Activated CD8-positive, alpha-beta T cell treated with anti-CD3 and anti-CD28 coated beads, Interleukin-2, amount 10 ng/mL, durations not matched to agents 7 days and 5 days (primary cell): ENCODE results near the gene PEX5L. TPM values are rescaled to one million over a fixed set of nuclear protein-coding genes. Genes with fewer than 3 reads are reported as not detected.

Experiments used
- ATAC-seq: fragments of 150-1000 bp; cut with Tn5 transposase; one replicate; pipeline ENCODE4 v1.10.0; 2021; ENCODE audit warnings: moderate library complexity
- CTCF ChIA-PET: fragments of 350-600 bp; sonication (Branson Sonifier 250); formaldehyde crosslinking; loops from one replicate; lab custom pipeline; 2021; ENCODE audit warnings: antibody characterized with exemption; lab: Charles Lee
- POLR2A ChIA-PET: fragments of 350-600 bp; sonication (Branson Sonifier 250); formaldehyde crosslinking; loops from one replicate; lab custom pipeline; 2021; ENCODE audit warnings: antibody characterized with exemption; lab: Charles Lee
- DNase-seq: peaks from one replicate; pipeline ENCODE4 v3.0.0-alpha.2; 2020
- H3K27ac Mint-ChIP-seq: one replicate; pipeline ENCODE4 v1.8.0; 2021; ENCODE audit warnings: mild to moderate bottlenecking, mixed read lengths
- H3K27me3 Mint-ChIP-seq: one replicate; pipeline ENCODE4 v1.8.0; 2021; ENCODE audit warnings: low read depth, mixed read lengths
- H3K36me3 Mint-ChIP-seq: one replicate; pipeline ENCODE4 v1.8.0; 2021; ENCODE audit warnings: low read depth, mixed read lengths
- H3K4me1 Mint-ChIP-seq: one replicate; pipeline ENCODE4 v1.8.0; 2021; ENCODE audit warnings: low read depth, mixed read lengths
- H3K4me3 Mint-ChIP-seq: one replicate; pipeline ENCODE4 v1.8.0; 2021; ENCODE audit warnings: mild to moderate bottlenecking, mixed read lengths
- H3K9me3 Mint-ChIP-seq: one replicate; pipeline ENCODE4 v1.8.0; 2022; ENCODE audit warnings: mixed read lengths; ENCODE audit not compliant: insufficient read depth
- total RNA-seq, 2 experiments: library from RNA; stranded (reverse); gene quantifications; one replicate each; pipeline ENCODE4 v1.2.3, GENCODE V29; 2021

Gene PEX5L
- total RNA-seq, 2 experiments from 2014 or later = not detected

DNA sequence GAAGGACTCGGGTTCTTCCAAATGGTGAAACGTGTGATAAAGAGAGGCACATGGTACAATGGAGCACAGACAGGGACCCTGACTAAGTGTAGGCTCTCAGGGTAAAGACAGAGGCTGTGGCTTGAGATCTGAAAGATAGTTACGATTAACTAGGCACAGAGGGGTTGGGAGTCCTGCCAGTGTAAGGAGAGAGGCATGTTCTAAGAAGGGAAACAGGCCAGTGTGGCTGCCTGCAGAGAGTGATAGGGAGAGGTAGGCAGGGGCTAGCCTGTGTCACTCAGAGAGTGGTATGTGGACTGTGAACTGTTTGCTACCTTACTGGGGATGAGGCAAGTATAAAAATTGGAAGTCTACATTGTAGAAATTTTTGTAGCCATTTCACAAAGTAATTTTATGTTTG is 109.5 kb downstream of the PEX5L start:
- DNase-seq = no peak
- CTCF ChIA-PET = no interaction called here
- Mint-ChIP-seq H3K4me1 (peaks cover 3% of the 10 kb centered on the region), H3K9me3 (no peaks in the 10 kb centered on the region), H3K36me3 (no peaks in the 10 kb centered on the region), H3K27me3 (peaks cover 11% of the 10 kb centered on the region), H3K4me3 (no peak overlapping the region), H3K27ac (no peak overlapping the region)
- POLR2A ChIA-PET = no interaction called here
- ATAC-seq = no peak

DNA sequence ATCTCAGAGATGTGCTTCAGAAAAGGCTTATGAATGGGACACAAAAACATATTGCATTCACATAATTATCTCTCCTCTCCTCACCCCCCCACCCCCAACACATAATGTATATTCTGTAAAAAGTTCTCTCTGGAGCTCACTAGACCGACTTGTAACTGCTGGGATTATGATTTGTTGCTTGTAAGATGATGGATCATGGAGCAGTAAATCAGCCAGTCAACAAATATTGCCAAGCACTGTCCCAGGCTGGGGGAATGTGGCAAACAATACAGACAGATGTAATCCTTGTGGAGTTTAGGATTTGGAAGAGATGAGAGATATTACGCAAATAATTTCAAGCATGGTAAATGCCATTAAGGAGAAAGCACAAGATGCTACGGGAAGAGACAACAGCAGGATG is 114.8 kb downstream of the PEX5L start:
- H3K4me3 Mint-ChIP-seq = no peak overlapping the region
- H3K27ac Mint-ChIP-seq = no peak overlapping the region
- ATAC-seq = no peak
- no peaks in the 10 kb centered on the region for H3K36me3 Mint-ChIP-seq
- CTCF ChIA-PET = no interaction called here
- POLR2A ChIA-PET = no interaction called here
- no peak for DNase-seq
- H3K9me3 Mint-ChIP-seq = no peaks in the 10 kb centered on the region
- H3K4me1 Mint-ChIP-seq = no peaks in the 10 kb centered on the region
- peaks cover 7% of the 10 kb centered on the region for H3K27me3 Mint-ChIP-seq

DNA sequence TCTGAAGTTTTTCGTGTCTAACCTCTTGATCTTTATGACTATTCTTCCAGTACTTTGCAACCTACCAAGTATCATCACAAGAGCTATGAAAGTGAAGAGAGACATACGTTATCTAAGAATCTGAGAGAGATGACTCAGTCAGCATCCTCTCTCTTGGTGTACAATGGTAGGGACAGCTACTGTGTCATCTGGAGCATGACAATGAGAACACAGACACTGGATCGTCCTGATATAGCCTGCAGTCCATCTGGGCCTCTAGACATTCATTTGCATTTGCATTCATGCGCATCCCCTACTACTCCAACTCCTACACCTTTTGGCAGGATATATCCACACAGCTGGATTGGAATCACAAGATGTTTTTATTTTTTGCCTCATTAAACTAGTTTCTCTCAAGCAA is 115.2 kb downstream of the PEX5L start:
- Mint-ChIP-seq H3K36me3 (no peaks in the 10 kb centered on the region), H3K27ac (no peak overlapping the region), H3K9me3 (no peaks in the 10 kb centered on the region), H3K4me1 (no peaks in the 10 kb centered on the region), H3K27me3 (peaks cover 7% of the 10 kb centered on the region), H3K4me3 (no peak overlapping the region)
- ChIA-PET POLR2A (no interaction called here), CTCF (interaction anchor here (1.1 kb wide), 1 partner anchor 8 kb away, joined by 5 read pairs; no protein-coding TSS in a partner anchor)
- DNase-seq (no peak), ATAC-seq (no peak)

DNA sequence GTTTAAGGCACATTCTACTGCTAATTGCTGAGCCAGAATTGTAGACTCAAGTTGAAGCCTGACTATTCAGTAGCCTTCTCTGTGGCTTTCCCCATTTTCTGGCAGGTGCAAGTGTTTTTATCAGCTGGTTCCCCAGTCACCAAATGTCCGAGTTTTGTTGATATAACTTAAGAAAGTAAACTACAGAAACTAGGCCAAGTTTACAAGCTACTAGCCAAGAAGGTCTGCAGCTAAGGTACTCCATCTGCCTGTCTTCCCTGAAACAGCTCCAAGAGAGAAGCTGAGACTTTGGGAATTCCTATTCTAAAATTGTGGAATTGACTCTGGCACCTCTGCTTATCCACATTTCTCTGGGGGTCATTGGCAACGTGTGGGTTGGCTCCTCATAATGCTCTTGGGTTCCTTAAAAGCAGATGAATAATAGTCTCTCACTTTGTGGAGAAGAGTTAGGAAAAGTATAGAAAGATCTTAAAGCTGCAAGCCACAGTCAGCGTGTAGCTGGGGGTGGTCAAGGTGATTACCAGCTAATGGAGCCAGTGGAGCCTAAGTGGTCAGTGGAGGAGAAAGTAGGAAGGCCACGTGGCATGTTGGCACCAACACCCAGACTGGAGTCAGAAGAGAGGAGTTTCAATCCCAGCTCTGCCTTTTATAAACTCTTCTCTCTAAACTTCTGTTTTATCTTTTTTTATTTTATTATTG is 128.8 kb downstream of the PEX5L start:
- no peak for ATAC-seq
- ChIA-PET POLR2A (no interaction called here), CTCF (interaction anchor here (0.9 kb wide), 1 partner anchor 26 kb away, joined by 3 read pairs; no protein-coding TSS in a partner anchor)

DNA sequence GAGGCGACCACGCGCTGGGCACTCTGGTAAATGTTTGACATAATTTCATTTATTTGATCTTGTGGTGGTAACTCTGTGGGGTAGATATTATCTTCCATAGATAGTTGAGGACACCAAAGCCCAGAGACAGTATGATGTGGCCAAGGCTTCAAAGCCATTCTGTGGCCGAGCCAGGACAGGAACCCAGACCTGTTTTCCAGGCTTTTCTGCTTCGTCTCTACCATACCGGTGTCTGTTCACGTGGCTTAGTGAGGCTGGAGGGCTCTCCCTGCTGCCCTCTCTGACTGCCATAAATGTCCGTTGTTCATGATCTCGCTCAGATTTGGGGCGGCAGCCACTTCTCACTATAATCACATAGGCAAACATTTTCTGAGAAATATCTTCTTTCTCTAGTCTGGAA is 134.7 kb downstream of the PEX5L start:
- POLR2A ChIA-PET = no interaction called here
- CTCF ChIA-PET = no interaction called here
- H3K4me3 Mint-ChIP-seq = no peak overlapping the region
- H3K36me3 Mint-ChIP-seq = no peaks in the 10 kb centered on the region
- H3K27me3 Mint-ChIP-seq = no peaks in the 10 kb centered on the region
- DNase-seq (no peak), ATAC-seq (no peak)
- no peaks in the 10 kb centered on the region for H3K9me3 Mint-ChIP-seq
- no peaks in the 10 kb centered on the region for H3K4me1 Mint-ChIP-seq
- no peak overlapping the region for H3K27ac Mint-ChIP-seq

More for the DNA sequence above, 128.8 kb downstream of the PEX5L start:
- no peaks in the 10 kb centered on the region for H3K9me3 Mint-ChIP-seq
- no peaks in the 10 kb centered on the region for H3K27me3 Mint-ChIP-seq
- no peaks in the 10 kb centered on the region for H3K4me1 Mint-ChIP-seq
- H3K27ac Mint-ChIP-seq = no peak overlapping the region
- no peak for DNase-seq
- no peaks in the 10 kb centered on the region for H3K36me3 Mint-ChIP-seq
- no peak overlapping the region for H3K4me3 Mint-ChIP-seq

DNA sequence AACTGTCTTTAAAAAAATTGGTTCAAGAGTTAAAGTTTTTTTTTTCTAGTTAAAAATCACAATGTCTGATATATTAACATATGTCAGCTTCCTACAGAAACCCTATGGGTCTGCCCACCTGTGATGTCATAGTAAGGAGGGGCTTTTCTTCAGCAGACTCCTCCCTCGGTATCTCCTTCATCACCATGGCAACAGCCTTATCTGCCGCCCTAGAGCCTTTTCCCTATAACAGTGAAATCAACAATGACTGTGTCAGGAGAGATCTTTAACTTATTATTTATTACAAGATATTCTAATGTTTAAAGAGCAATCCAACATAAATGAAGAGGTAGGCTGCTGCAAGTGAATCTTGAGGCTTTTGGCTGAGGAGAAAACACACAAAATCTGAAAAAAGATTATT is 138.7 kb downstream of the PEX5L start:
- ChIA-PET CTCF (no interaction called here), POLR2A (no interaction called here)
- no peak overlapping the region for H3K4me3 Mint-ChIP-seq
- peak; percentile 30 for DNase-seq
- no peak overlapping the region for H3K27ac Mint-ChIP-seq
- H3K36me3 Mint-ChIP-seq = no peaks in the 10 kb centered on the region
- no peaks in the 10 kb centered on the region for H3K9me3 Mint-ChIP-seq
- no peaks in the 10 kb centered on the region for H3K4me1 Mint-ChIP-seq
- H3K27me3 Mint-ChIP-seq = no peaks in the 10 kb centered on the region
- ATAC-seq = peak; percentile 53

DNA sequence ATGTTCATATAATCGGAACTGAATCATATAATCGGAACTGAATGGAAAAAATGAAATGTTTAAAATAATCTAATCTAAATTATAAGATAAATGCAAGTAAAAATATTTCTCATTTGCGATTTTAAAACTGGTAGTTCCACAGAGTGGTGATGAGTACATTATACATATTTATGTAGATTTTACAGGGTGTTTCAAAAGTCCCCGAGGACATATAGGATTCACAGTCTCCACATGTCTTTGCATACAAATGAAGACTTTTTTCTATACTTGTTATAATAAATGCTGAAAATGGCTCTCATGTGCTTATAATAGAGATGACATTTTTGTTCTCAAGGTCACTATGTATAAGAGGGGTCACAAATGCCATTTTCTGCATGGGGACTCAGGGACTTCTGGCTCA is 139.5 kb downstream of the PEX5L start:
- H3K4me1 Mint-ChIP-seq = no peaks in the 10 kb centered on the region
- CTCF ChIA-PET = no interaction called here
- DNase-seq (no peak), ATAC-seq (no peak)
- H3K36me3 Mint-ChIP-seq = no peaks in the 10 kb centered on the region
- H3K27ac Mint-ChIP-seq = no peak overlapping the region
- POLR2A ChIA-PET = no interaction called here
- peaks cover 1% of the 10 kb centered on the region for H3K27me3 Mint-ChIP-seq
- H3K4me3 Mint-ChIP-seq = no peak overlapping the region
- H3K9me3 Mint-ChIP-seq = no peaks in the 10 kb centered on the region

DNA sequence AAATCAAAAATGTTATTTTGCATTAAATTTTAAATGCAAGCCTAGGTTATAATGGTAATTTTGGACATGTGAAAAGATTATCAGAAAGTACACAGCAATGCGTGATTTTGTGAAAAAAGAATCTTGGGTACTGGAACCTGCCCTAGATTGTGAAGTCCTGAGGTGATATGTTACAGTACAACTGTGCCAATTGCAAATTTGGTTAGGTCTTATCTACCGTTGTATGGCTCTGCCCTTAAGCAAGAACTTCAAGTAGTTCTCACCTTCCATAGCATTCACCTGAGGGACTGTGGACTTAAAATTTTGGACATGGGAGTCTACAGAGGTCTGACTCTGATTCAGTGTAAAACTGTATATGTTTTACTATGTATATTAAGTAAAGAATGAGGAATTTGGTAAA is 140.2 kb downstream of the PEX5L start:
- H3K27me3 Mint-ChIP-seq = peaks cover 1% of the 10 kb centered on the region
- no peaks in the 10 kb centered on the region for H3K9me3 Mint-ChIP-seq
- CTCF ChIA-PET = no interaction called here
- no peak for DNase-seq
- no peak for ATAC-seq
- H3K27ac Mint-ChIP-seq = no peak overlapping the region
- H3K4me1 Mint-ChIP-seq = no peaks in the 10 kb centered on the region
- no peak overlapping the region for H3K4me3 Mint-ChIP-seq
- no peaks in the 10 kb centered on the region for H3K36me3 Mint-ChIP-seq
- POLR2A ChIA-PET = no interaction called here

DNA sequence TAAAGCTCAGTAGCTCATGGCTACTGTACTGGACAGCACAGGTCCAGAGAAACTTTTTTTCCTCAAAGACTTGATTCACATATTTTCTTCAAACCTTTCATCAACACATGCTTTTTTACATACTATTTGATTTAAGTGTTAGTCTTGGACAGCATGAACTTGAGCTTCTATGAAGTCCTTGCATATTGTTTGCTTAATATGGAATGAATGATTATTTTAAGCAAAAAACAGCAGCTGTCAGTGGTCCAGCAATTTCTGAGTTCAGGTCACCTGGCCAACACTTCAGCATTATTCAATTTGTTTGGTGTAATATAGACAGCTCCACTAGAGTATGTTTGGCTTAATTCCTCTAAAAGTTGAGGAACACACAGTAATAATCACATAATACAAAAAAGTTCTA is 141.4 kb downstream of the PEX5L start:
- DNase-seq = no peak
- ATAC-seq = no peak
- peaks cover 4% of the 10 kb centered on the region for H3K27me3 Mint-ChIP-seq
- H3K36me3 Mint-ChIP-seq = no peaks in the 10 kb centered on the region
- no peak overlapping the region for H3K4me3 Mint-ChIP-seq
- H3K4me1 Mint-ChIP-seq = no peaks in the 10 kb centered on the region
- ChIA-PET POLR2A (no interaction called here), CTCF (no interaction called here)
- no peak overlapping the region for H3K27ac Mint-ChIP-seq
- H3K9me3 Mint-ChIP-seq = no peaks in the 10 kb centered on the region

DNA sequence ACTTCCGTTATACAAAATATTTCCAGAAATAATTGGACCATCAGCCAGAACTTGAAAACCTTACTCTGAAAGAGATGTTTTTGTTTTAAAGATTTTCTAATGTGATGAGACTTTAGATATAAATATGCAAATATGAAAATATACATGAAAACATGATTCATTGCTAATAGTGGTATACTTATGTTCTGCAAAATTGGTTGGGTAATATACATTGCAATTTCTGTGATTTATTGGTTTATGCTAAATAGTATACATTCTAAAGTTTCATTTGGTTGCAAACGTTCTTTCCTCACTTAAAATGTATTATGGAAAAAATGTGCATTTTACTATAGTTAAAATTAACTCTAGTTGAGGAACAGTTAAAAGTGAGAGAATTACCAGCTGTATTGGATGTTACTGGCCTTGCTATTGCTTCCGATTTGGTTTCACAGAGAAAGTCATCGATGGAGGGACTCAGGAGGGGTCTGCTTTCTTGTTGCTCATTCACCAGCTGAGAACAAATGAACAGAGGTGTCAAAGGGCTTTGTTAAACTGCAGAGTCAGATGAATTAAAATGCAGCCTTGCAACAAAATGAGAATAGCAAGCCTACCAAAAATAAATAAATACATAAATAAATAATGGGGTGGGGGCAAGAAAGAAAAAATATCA is 149.3 kb downstream of the PEX5L start:
- Mint-ChIP-seq H3K27ac (no peak overlapping the region), H3K4me3 (no peak overlapping the region), H3K9me3 (no peaks in the 10 kb centered on the region), H3K4me1 (no peaks in the 10 kb centered on the region), H3K36me3 (no peaks in the 10 kb centered on the region), H3K27me3 (peaks cover 3% of the 10 kb centered on the region)
- no peak for DNase-seq
- ChIA-PET POLR2A (no interaction called here), CTCF (no interaction called here)
- no peak for ATAC-seq

DNA sequence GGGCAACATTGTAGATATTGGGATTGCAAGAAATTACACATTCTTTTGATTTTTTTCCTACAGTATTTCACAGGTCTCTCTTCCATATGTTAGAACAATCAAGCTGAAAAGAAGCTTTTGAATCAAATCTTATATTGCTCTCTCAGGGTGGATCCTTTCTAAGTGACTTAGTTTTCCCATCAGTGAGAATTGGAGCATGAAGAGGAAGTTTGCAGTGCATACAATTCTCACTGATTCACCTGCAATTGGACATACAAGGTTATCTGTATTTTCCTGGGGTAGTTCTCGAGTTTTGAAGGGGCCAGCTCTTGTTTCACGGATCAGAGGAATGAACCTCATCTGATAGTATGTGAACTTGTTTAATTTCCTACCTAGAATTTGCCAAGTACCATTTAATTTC is 150.8 kb downstream of the PEX5L start:
- DNase-seq (no peak), ATAC-seq (no peak)
- H3K4me1 Mint-ChIP-seq = no peaks in the 10 kb centered on the region
- no peaks in the 10 kb centered on the region for H3K27me3 Mint-ChIP-seq
- no peaks in the 10 kb centered on the region for H3K9me3 Mint-ChIP-seq
- H3K27ac Mint-ChIP-seq = no peak overlapping the region
- H3K36me3 Mint-ChIP-seq = no peaks in the 10 kb centered on the region
- CTCF ChIA-PET = no interaction called here
- H3K4me3 Mint-ChIP-seq = no peak overlapping the region
- POLR2A ChIA-PET = no interaction called here

DNA sequence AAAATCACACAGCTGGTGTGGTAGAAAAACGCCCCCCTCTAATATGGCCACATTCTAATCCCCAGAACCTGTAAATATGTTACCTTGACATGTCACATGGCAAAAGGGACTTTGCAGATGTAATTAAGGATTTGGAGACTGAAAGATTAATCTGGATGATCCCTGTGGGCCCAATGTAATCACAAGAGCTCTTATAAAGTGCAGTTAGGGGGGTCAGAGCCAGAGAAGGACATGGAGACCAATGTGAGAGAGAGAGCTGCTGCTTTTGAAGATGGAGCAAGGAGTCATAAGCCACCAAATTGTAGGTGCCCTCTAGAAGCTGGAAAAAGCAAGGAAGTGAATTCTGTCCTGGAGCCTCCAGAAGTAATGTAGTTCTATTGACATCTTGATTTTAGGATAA is 152.6 kb downstream of the PEX5L start:
- Mint-ChIP-seq H3K27ac (no peak overlapping the region), H3K27me3 (no peaks in the 10 kb centered on the region), H3K36me3 (no peaks in the 10 kb centered on the region), H3K4me1 (no peaks in the 10 kb centered on the region), H3K9me3 (no peaks in the 10 kb centered on the region), H3K4me3 (no peak overlapping the region)
- POLR2A ChIA-PET = no interaction called here
- CTCF ChIA-PET = no interaction called here
- DNase-seq = no peak
- no peak for ATAC-seq
